GM18505 (cell line): Measurements from ENCODE around the gene NUP214.

Experiments used
- ATAC-seq: cut with Tn5 transposase; IDR thresholded peaks from one replicate; pipeline ENCODE4 v1.9.1; 2021; ENCODE audit not compliant: unreplicated experiment
- POLR2A ChIP-seq: IDR thresholded peaks from 4 replicates; pipeline ENCODE4 v1.6.1; 2011; ENCODE audit warnings: borderline replicate concordance; ENCODE audit not compliant: insufficient read depth, insufficient read length; ENCODE audit errors: extremely low read depth

Gene NUP214

GRCh38 chr9:131125288-131126058 lies at the start of gene NUP214:
NUP214 (plus strand) TSS chr9:131125586; CDS start chr9:131125705, 119 bp downstream.
- peak; percentile 95 for ATAC-seq
- peak; percentile 96 for TF ChIP-seq POLR2A

- ATAC-seq = no peak
These were observed 48.8 kb upstream of the NUP214 start for GRCh38 chr9:131076347-131077195.

GRCh38 chr9:131078427-131079366 lies 46.7 kb upstream of the NUP214 start:
- no peak for TF ChIP-seq POLR2A
- no peak for ATAC-seq

More at GRCh38 chr9:131076347-131077195, 48.8 kb upstream of the NUP214 start:
- TF ChIP-seq POLR2A = no peak

- no peak for TF ChIP-seq POLR2A
- no peak for ATAC-seq
These were observed 44.8 kb upstream of the NUP214 start for GRCh38 chr9:131080589-131080988.

GRCh38 chr9:131081868-131082267 lies 43.5 kb upstream of the NUP214 start:
- no peak for TF ChIP-seq POLR2A
- no peak for ATAC-seq

- no peak for TF ChIP-seq POLR2A
- ATAC-seq = no peak
These were observed 42.4 kb upstream of the NUP214 start for GRCh38 chr9:131082774-131083512.

- no peak for TF ChIP-seq POLR2A
- no peak for ATAC-seq
These were observed 40.6 kb upstream of the NUP214 start for GRCh38 chr9:131084661-131085369.

GRCh38 chr9:131085370-131086122 lies 39.8 kb upstream of the NUP214 start:
- no peak for ATAC-seq
- no peak for TF ChIP-seq POLR2A

GRCh38 chr9:131087354-131087893 lies 38.0 kb upstream of the NUP214 start:
- ATAC-seq = no peak
- TF ChIP-seq POLR2A = no peak

GRCh38 chr9:131090025-131090787 lies 35.2 kb upstream of the NUP214 start:
- no peak for ATAC-seq
- no peak for TF ChIP-seq POLR2A
